CD8-positive, alpha-beta memory T cell (primary cell): Measurements from ENCODE around the gene CLNK. TPM values are rescaled to one million over a fixed set of nuclear protein-coding genes. Genes with fewer than 3 reads are reported as not detected.
A peak's percentile ranks its signal among the peaks of the same experiment; 100 is the strongest.

Source experiments
- CTCF ChIA-PET: fragments of 350-600 bp; sonication (Branson Sonifier 250); formaldehyde crosslinking; loops from one replicate; lab custom pipeline; 2021; ENCODE audit warnings: antibody characterized with exemption; lab: Charles Lee
- POLR2A ChIA-PET: fragments of 350-600 bp; sonication (Branson Sonifier 250); formaldehyde crosslinking; loops from one replicate; lab custom pipeline; 2021; ENCODE audit warnings: antibody characterized with exemption; lab: Charles Lee
- DNase-seq, 5 donors: peaks; one replicate each; pipeline versions ENCODE4 v3.0.0 to v3.0.0-alpha.2; 2020 to 2022; ENCODE audit warnings: mixed read lengths in 1 of 5
- H3K27ac ChIP-seq: one replicate; pipeline ENCODE4 v1.7.0; 2013; ENCODE audit warnings: low read depth, mild to moderate bottlenecking, low read length, moderate library complexity
- H3K27me3 ChIP-seq: 2 replicates; pipeline ENCODE4 v1.7.0; 2013; ENCODE audit warnings: low read length, mild to moderate bottlenecking; ENCODE audit not compliant: insufficient read depth, poor library complexity, severe bottlenecking
- H3K36me3 ChIP-seq: 2 replicates; pipeline ENCODE4 v1.7.0; 2013; ENCODE audit warnings: mild to moderate bottlenecking, low read length, moderate library complexity; ENCODE audit not compliant: insufficient read depth
- H3K4me1 ChIP-seq: 2 replicates; pipeline ENCODE4 v1.7.0; 2013; ENCODE audit warnings: mild to moderate bottlenecking, low read length, moderate library complexity; ENCODE audit not compliant: insufficient read depth
- H3K4me3 ChIP-seq: 2 replicates; pipeline ENCODE4 v1.7.0; 2013; ENCODE audit warnings: mild to moderate bottlenecking, low read length
- H3K9me3 ChIP-seq: 2 replicates; pipeline ENCODE4 v1.7.0; 2013; ENCODE audit warnings: mild to moderate bottlenecking, low read length
- H3K27ac Mint-ChIP-seq, 8 donors: one replicate each; pipeline ENCODE4 v1.8.0; 2020 to 2021; ENCODE audit warnings: mixed read lengths in 8 of 8, mild to moderate bottlenecking in 6 of 8, inconsistent platforms in 3 of 8, moderate library complexity in 3 of 8
- H3K27me3 Mint-ChIP-seq, 2 donors: one replicate each; pipeline ENCODE4 v1.8.0; 2020 to 2021; ENCODE audit warnings: mixed read lengths in 2 of 2, mild to moderate bottlenecking in 1 of 2, moderate library complexity in 1 of 2
- H3K36me3 Mint-ChIP-seq, 3 donors: one replicate each; pipeline ENCODE4 v1.8.0; 2020 to 2021; ENCODE audit warnings: mixed read lengths in 3 of 3, inconsistent platforms in 1 of 3, mild to moderate bottlenecking in 1 of 3
- H3K4me1 Mint-ChIP-seq, 3 donors: one replicate each; pipeline ENCODE4 v1.8.0; 2020 to 2021; ENCODE audit warnings: mixed read lengths in 3 of 3, inconsistent platforms in 1 of 3, mild to moderate bottlenecking in 1 of 3
- H3K4me3 Mint-ChIP-seq, 7 donors: one replicate each; pipeline ENCODE4 v1.8.0; 2020 to 2021; ENCODE audit warnings: mixed read lengths in 7 of 7, mild to moderate bottlenecking in 6 of 7, moderate library complexity in 4 of 7, inconsistent platforms in 2 of 7
- H3K9me3 Mint-ChIP-seq, 5 donors: one replicate each; pipeline ENCODE4 v1.8.0; 2020 to 2022; ENCODE audit warnings: mixed read lengths in 5 of 5, mild to moderate bottlenecking in 3 of 5, moderate library complexity in 2 of 5, inconsistent platforms in 1 of 5
- polyA plus RNA-seq: library from polyadenylated mRNA; unstranded; fragments of 300-500 nt; fragmentation: Illumina TruSeq; gene quantifications from one replicate; pipeline ENCODE4 v1.2.3, GENCODE V29; 2021
- total RNA-seq, 2 experiments: library from RNA; stranded (reverse); gene quantifications; one replicate each; pipeline ENCODE4 v1.2.3, GENCODE V29; 2021

CLNK gene
- total and polyA plus RNA-seq, 3 experiments from 2014 or later = 0.11 to 0.31 TPM; not detected in 1

GRCh38 chr4:10461091-10461849 lies 223.3 kb downstream of the CLNK start:
- Mint-ChIP-seq H3K27me3 (peaks cover 13 to 37% of the 10 kb centered on the region in 2 donors), H3K9me3 (peaks cover 0 to 8% (median 0%) of the 10 kb centered on the region in 5 donors), H3K36me3 (peaks cover 1 to 6% (median 4%) of the 10 kb centered on the region in 3 donors), H3K4me3 (peak overlapping the region; percentile 73 to 86 (median 82)), H3K27ac (peak overlapping the region in 5 of 8 donors; percentile 7 to 88 (median 54)), H3K4me1 (peaks cover 29 to 43% (median 39%) of the 10 kb centered on the region in 3 donors)
- Histone ChIP-seq H3K27me3 (no peaks in the 10 kb centered on the region), H3K27ac (no peak overlapping the region), H3K9me3 (no peaks in the 10 kb centered on the region), H3K4me1 (peaks cover 19% of the 10 kb centered on the region), H3K36me3 (no peaks in the 10 kb centered on the region), H3K4me3 (peak overlapping the region; percentile 55)
- ChIA-PET POLR2A (interaction anchor here (1.5 kb wide), 1 partner anchor 344 kb away, joined by 5 read pairs; the partner anchor contains the start of gene WDR1), CTCF (interaction anchor here (0.6 to 3.0 kb wide), 35 partner anchors 8 to 1011 kb away, joined by 3 to 17 read pairs (median 4); partner anchors contain the start of gene WDR1)
- peak; percentile 63 to 81 (median 79) for DNase-seq

- Mint-ChIP-seq H3K4me3 (peak overlapping the region; percentile 30 to 82 (median 71)), H3K4me1 (peaks cover 33 to 51% (median 47%) of the 10 kb centered on the region in 3 donors), H3K36me3 (peaks cover 1 to 6% (median 4%) of the 10 kb centered on the region in 3 donors), H3K27me3 (peaks cover 13 to 32% of the 10 kb centered on the region in 2 donors), H3K27ac (peak overlapping the region in 7 of 8 donors; percentile 10 to 90 (median 74)), H3K9me3 (peaks cover 0 to 8% (median 0%) of the 10 kb centered on the region in 5 donors)
- DNase-seq = no peak
- ChIA-PET CTCF (interaction anchor here (1.0 to 3.0 kb wide), 31 partner anchors 8 to 1011 kb away, joined by 3 to 17 read pairs (median 4); partner anchors contain the start of gene WDR1), POLR2A (interaction anchor here (1.5 kb wide), 1 partner anchor 344 kb away, joined by 5 read pairs; the partner anchor contains the start of gene WDR1)
- H3K4me3 ChIP-seq = peak overlapping the region; percentile 51
- no peaks in the 10 kb centered on the region for H3K36me3 ChIP-seq
- no peaks in the 10 kb centered on the region for H3K27me3 ChIP-seq
- H3K27ac ChIP-seq = peak overlapping the region; percentile 9
- H3K4me1 ChIP-seq = peaks cover 25% of the 10 kb centered on the region
- no peaks in the 10 kb centered on the region for H3K9me3 ChIP-seq
Observed at GRCh38 chr4:10460313-10461047, 224.1 kb downstream of the CLNK start.

GRCh38 chr4:10459305-10459704 lies 225.3 kb downstream of the CLNK start:
- no peaks in the 10 kb centered on the region for H3K9me3 ChIP-seq
- Mint-ChIP-seq H3K4me1 (peaks cover 38 to 63% (median 57%) of the 10 kb centered on the region in 3 donors), H3K4me3 (peak overlapping the region in 1 of 7 donors; percentile 1), H3K27ac (peak overlapping the region in 1 of 8 donors; percentile 82), H3K27me3 (peaks cover 13 to 21% of the 10 kb centered on the region in 2 donors), H3K36me3 (peaks cover 7 to 8% (median 7%) of the 10 kb centered on the region in 3 donors), H3K9me3 (peaks cover 0 to 7% (median 0%) of the 10 kb centered on the region in 5 donors)
- H3K36me3 ChIP-seq = no peaks in the 10 kb centered on the region
- CTCF ChIA-PET = no interaction called here
- H3K4me3 ChIP-seq = no peak overlapping the region
- H3K4me1 ChIP-seq = peaks cover 29% of the 10 kb centered on the region
- H3K27ac ChIP-seq = peak overlapping the region; percentile 28
- DNase-seq = no peak
- no peaks in the 10 kb centered on the region for H3K27me3 ChIP-seq
- POLR2A ChIA-PET = no interaction called here

- Mint-ChIP-seq H3K36me3 (peaks cover 11 to 16% (median 13%) of the 10 kb centered on the region in 3 donors), H3K4me1 (peaks cover 40 to 69% (median 63%) of the 10 kb centered on the region in 3 donors), H3K4me3 (peak overlapping the region in 5 of 7 donors; percentile 36 to 72 (median 67)), H3K9me3 (peaks cover 0 to 5% (median 0%) of the 10 kb centered on the region in 5 donors), H3K27me3 (peaks cover 9 to 15% of the 10 kb centered on the region in 2 donors), H3K27ac (peak overlapping the region in 3 of 8 donors; percentile 6 to 87 (median 72))
- H3K27ac ChIP-seq = peak overlapping the region; percentile 49
- H3K27me3 ChIP-seq = no peaks in the 10 kb centered on the region
- H3K36me3 ChIP-seq = peaks cover under 1% of the 10 kb centered on the region
- peaks cover 29% of the 10 kb centered on the region for H3K4me1 ChIP-seq
- ChIA-PET POLR2A (interaction anchor here (1.2 kb wide), 1 partner anchor 18 kb away, joined by 3 read pairs; no protein-coding TSS in a partner anchor), CTCF (interaction anchor here (1.0 to 1.6 kb wide), 2 partner anchors 80 to 439 kb away, joined by 3 to 4 read pairs; no protein-coding TSS in a partner anchor)
- H3K4me3 ChIP-seq = no peak overlapping the region
- DNase-seq = no peak
- no peaks in the 10 kb centered on the region for H3K9me3 ChIP-seq
Observed at GRCh38 chr4:10458177-10458576, 226.4 kb downstream of the CLNK start.

GRCh38 chr4:10457255-10457801 lies 227.2 kb downstream of the CLNK start, which contains the start of gene ZNF518B:
Gene ZNF518B, minus strand, starts transcription at chr4:10457426. Its CDS starts 11,098 bp downstream, at chr4:10446328.
- peak within 1 kb of the TSS; percentile 88 to 94 (median 88) for H3K4me3 Mint-ChIP-seq
- DNase-seq = peak; percentile 70 to 89 (median 88)
- H3K36me3 Mint-ChIP-seq = peaks cover 14 to 25% (median 20%) of the 10 kb centered on the region in 3 donors
- H3K27ac Mint-ChIP-seq = peak within 1 kb of the TSS; percentile 87 to 95 (median 92)
- ChIA-PET POLR2A (interaction anchor here (0.5 to 1.2 kb wide), 5 partner anchors 17 to 361 kb away, joined by 3 to 4 read pairs (median 3); partner anchors contain the start of gene WDR1), CTCF (interaction anchor here (1.0 to 1.6 kb wide), 2 partner anchors 81 to 438 kb away, joined by 3 to 4 read pairs; no protein-coding TSS in a partner anchor)
- H3K4me1 ChIP-seq = peaks cover 29% of the 10 kb centered on the region
- H3K27me3 Mint-ChIP-seq = peaks cover 5 to 6% of the 10 kb centered on the region in 2 donors
- peaks cover 8% of the 10 kb centered on the region for H3K36me3 ChIP-seq
- H3K9me3 Mint-ChIP-seq = peaks cover 0 to 5% (median 4%) of the 10 kb centered on the region in 5 donors
- peaks cover 40 to 75% (median 70%) of the 10 kb centered on the region in 3 donors for H3K4me1 Mint-ChIP-seq
- no peaks in the 10 kb centered on the region for H3K27me3 ChIP-seq
- peak within 1 kb of the TSS; percentile 64 for H3K4me3 ChIP-seq
- H3K9me3 ChIP-seq = peaks cover under 1% of the 10 kb centered on the region
- peak within 1 kb of the TSS; percentile 61 for H3K27ac ChIP-seq

GRCh38 chr4:10456595-10457254 lies 227.8 kb downstream of the CLNK start:
- Mint-ChIP-seq H3K9me3 (peaks cover 0 to 9% (median 1%) of the 10 kb centered on the region in 5 donors), H3K27me3 (peaks cover under 1 to 2% of the 10 kb centered on the region in 2 donors), H3K27ac (peak overlapping the region; percentile 61 to 95 (median 92)), H3K36me3 (peaks cover 20 to 31% (median 23%) of the 10 kb centered on the region in 3 donors), H3K4me1 (peaks cover 37 to 74% (median 66%) of the 10 kb centered on the region in 3 donors), H3K4me3 (peak overlapping the region; percentile 88 to 94 (median 88))
- Histone ChIP-seq H3K36me3 (peaks cover 8% of the 10 kb centered on the region), H3K4me3 (peak overlapping the region; percentile 64), H3K4me1 (peaks cover 29% of the 10 kb centered on the region), H3K9me3 (peaks cover 3% of the 10 kb centered on the region), H3K27ac (peak overlapping the region; percentile 61), H3K27me3 (no peaks in the 10 kb centered on the region)
- peak; percentile 43 to 78 (median 60) for DNase-seq
- ChIA-PET CTCF (interaction anchor here (1.6 kb wide), 1 partner anchor 438 kb away, joined by 4 read pairs; no protein-coding TSS in a partner anchor), POLR2A (interaction anchor here (0.5 to 1.2 kb wide), 5 partner anchors 16 to 361 kb away, joined by 3 to 4 read pairs (median 3); partner anchors contain the start of gene WDR1)
